ENCODE results near the gene C2orf80.
"Not testable (repeated sequence)": the region's sequence is repeated elsewhere in the genome, so short reads cannot be mapped to it uniquely, and the experiment has no call there.

C2orf80 gene

GRCh38 chr2:208135794-208136715 is 53.8 kb downstream of the C2orf80 start:
- no peak for DNase-seq

DNA sequence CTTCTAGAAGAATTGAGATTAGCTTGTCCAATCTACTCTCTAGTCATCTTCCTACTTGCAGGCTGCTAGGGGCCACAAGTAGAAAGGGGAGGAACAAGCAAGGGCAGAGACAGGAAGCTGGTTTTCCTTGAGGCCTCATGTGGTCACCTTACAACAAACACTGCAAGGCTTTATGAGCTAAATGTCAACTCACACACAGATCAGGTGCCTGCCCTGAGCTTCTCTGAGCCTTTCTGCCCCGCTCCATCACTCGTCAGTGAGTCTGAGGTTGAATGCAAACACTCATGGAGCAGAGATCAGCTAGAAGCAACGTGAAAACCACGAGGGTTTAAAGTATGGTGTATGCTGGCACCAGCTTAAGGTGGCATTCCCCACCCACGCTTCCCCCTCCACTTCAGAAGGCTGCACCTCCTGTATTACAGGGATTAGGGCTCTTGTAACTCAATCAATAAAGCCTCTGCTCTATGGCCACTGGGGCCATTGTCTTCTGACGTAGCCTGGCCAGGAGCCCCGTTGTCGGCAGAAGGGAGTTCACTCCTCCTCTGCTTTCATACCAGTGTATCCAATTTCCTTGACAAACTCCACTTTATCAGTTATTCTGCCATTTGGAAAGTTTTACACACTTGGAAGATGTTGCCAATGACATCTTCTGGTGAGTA is 54.8 kb downstream of the C2orf80 start:
- no peak for DNase-seq

DNA sequence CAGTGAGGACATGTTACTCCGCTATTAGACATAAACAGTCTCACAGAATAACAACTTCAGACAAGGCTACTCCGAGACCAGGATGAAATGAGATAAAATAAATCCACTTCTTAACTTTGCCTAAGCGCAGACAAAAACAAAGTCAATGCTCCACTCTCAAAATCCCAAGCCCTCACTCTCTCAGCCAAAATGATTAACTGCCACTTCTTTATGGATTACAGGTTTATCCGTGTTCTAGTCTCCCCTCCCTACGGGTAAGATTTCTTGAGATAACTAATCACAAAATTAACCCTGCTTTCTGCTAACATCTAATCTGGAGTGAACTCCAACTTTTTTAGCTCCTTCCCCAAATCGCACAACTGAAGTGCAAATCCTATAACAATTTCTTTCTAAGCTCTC is 59.1 kb downstream of the C2orf80 start:
- no peak for DNase-seq

DNA sequence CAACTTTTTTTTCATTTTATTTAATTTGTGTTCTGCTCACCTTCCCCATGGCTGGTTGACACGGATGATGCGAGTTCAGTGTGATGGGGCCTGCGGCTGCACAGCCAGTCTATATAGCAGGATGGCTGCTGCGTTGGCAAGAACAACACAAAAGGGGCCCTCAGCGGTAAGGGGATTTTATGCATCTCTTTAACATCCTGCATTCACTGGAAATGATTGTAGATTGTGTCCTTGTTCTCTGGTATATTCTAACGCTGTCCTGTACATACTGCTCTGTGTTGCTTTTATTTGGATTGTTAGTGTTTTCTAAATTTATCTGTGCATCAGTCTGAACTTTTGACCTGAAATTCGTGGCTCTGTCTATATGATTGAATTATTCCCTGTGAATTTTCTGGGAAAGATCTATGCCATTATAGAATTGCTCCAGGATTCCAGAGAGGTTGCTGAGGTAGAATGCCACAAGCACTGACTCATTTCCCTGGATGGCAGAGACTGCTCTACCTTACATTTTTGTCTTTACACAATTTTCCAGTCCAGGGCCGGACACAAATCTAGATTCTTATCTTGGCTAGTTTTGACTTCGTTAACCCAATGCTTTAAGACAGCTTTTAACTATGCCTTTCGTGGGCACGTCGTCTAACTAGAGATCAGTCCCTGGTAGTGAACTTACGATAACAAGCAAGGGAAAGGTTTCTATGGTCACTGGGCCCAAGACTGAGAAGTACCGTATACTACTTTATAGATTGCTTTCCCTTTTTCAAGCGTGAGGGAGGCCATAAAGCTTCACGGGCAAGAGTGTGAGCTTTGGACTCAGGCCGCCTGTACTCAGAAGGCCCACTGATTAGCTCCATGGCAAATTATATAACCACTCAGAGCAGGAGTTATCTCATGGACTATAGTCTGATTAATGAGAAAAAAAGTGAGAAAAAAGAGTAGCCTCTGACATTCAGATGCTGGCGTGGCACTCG is 59.8 kb downstream of the C2orf80 start, which contains the start of gene CRYGC:
TSS of gene CRYGC (minus strand) at position 85 of the 968 bp plus-strand sequence. CDS start at position 49, 36 bp downstream.
- no peak for DNase-seq

- no peak for DNase-seq
Observed at GRCh38 chr2:208128136-208128535, 61.7 kb downstream of the C2orf80 start.

GRCh38 chr2:208127090-208127489 is 62.7 kb downstream of the C2orf80 start:
- no peak for DNase-seq

- no peak for DNase-seq
Observed at GRCh38 chr2:208125251-208125650, 64.6 kb downstream of the C2orf80 start.

GRCh38 chr2:208124013-208124715 is 65.7 kb downstream of the C2orf80 start, which contains the start of gene CRYGD:
Gene CRYGD (minus strand): TSS chr2:208124524. CDS start chr2:208124473, 51 bp downstream.
- DNase-seq, result not testable (repeated sequence)

- DNase-seq, result no peak
Observed at GRCh38 chr2:208122248-208122647, 67.6 kb downstream of the C2orf80 start.

GRCh38 chr2:208118918-208119317 is 70.9 kb downstream of the C2orf80 start:
- no peak for DNase-seq

- not testable (repeated sequence) for DNase-seq
Observed at GRCh38 chr2:208117390-208117789, 72.4 kb downstream of the C2orf80 start.
